SK-N-SH (cell line): Measurements from ENCODE around the gene IRGQ. TPM values are rescaled to one million over a fixed set of nuclear protein-coding genes. Genes with fewer than 3 reads are reported as not detected.

Experiments used
- CTCF ChIA-PET: fragments of 300-600, 350-600 bp; formaldehyde crosslinking; extraction: SDS; loops from one replicate; lab custom pipeline; 2021; lab: Yijun Ruan, JAX
- POLR2A ChIA-PET: fragments of 350-600 bp; sonication (Branson Sonifier 250); formaldehyde crosslinking; extraction: SDS; loops from one replicate; lab custom pipeline; 2020; ENCODE audit warnings: antibody characterized with exemption, inconsistent platforms; lab: Yijun Ruan, JAX
- DNase-seq: peaks from one replicate; pipeline ENCODE4 v3.0.0; 2012
- H2AFZ ChIP-seq: fragments of 200-600 bp; sonication (generic); 2 replicates; pipeline ENCODE4 v1.8.1; 2016; ENCODE audit warnings: antibody characterized with exemption, mild to moderate bottlenecking, low read depth
- H3F3A ChIP-seq: fragments of 200-600 bp; sonication (generic); replicated peaks from 2 replicates; pipeline ENCODE3; 2016; ENCODE audit warnings: antibody characterized with exemption, mild to moderate bottlenecking; ENCODE audit not compliant: insufficient read depth
- H3K27ac ChIP-seq, 2 experiments: fragments of 200-500 bp in 1 of 2; fragments of 200-600 bp in 1 of 2; sonication (Bioruptor generic) in 1 of 2; sonication (generic), shearing (Covaris generic) in 1 of 2; 2 replicates each; pipeline versions ENCODE4 v1.5.1 to v1.6.1; 2014 to 2016; ENCODE audit warnings: low read depth in 2 of 2, inconsistent platforms in 1 of 2, low read length in 1 of 2, mild to moderate bottlenecking in 1 of 2, mixed read lengths in 1 of 2
- H3K27me3 ChIP-seq: fragments of 200-600 bp; sonication (generic), shearing (Covaris generic); 2 replicates; pipeline ENCODE4 v1.6.1; 2016; ENCODE audit warnings: mixed run types; ENCODE audit not compliant: insufficient read depth
- H3K36me3 ChIP-seq, 2 experiments: fragments of 200-500 bp in 1 of 2; fragments of 200-600 bp in 1 of 2; sonication (Bioruptor generic) in 1 of 2; sonication (generic) in 1 of 2; replicated peaks in 1 of 2; 2 replicates each; pipeline versions ENCODE3 to v1.5.1; 2014 to 2016; ENCODE audit warnings: low read length in 1 of 2, mild to moderate bottlenecking in 1 of 2; ENCODE audit not compliant: insufficient read depth in 2 of 2, control insufficient read depth in 1 of 2
- H3K4me1 ChIP-seq, 2 experiments: fragments of 200-500 bp in 1 of 2; fragments of 200-600 bp in 1 of 2; sonication (Bioruptor generic) in 1 of 2; sonication (generic), shearing (Covaris generic) in 1 of 2; 2 replicates each; pipeline versions ENCODE4 v1.5.1 to v1.6.1; 2014 to 2016; ENCODE audit warnings: low read depth in 1 of 2, low read length in 1 of 2, mixed run types in 1 of 2; ENCODE audit not compliant: insufficient read depth in 2 of 2, control insufficient read depth in 1 of 2
- H3K4me2 ChIP-seq: fragments of 200-600 bp; sonication (generic), shearing (Covaris generic); 2 replicates; pipeline ENCODE4 v1.6.1; 2017; ENCODE audit warnings: mixed run types
- H3K4me3 ChIP-seq, 2 experiments: fragments of 200-500 bp in 1 of 2; fragments of 200-600 bp in 1 of 2; sonication (Bioruptor generic) in 1 of 2; sonication (generic), shearing (Covaris generic) in 1 of 2; 2 replicates each; pipeline versions ENCODE4 v1.5.1 to v1.8.1; 2014 to 2016; ENCODE audit warnings: low read depth in 2 of 2, inconsistent platforms in 1 of 2, low read length in 1 of 2, mild to moderate bottlenecking in 1 of 2, mixed read lengths in 1 of 2, moderate library complexity in 1 of 2
- H3K79me2 ChIP-seq: fragments of 200-600 bp; sonication (generic); 2 replicates; pipeline ENCODE4 v1.8.1; 2017; ENCODE audit warnings: mild to moderate bottlenecking; ENCODE audit not compliant: insufficient read depth
- H3K9ac ChIP-seq: fragments of 200-600 bp; sonication (generic); 2 replicates; pipeline ENCODE4 v1.6.1; 2017; ENCODE audit warnings: mixed run types
- H3K9me2 ChIP-seq: fragments of 200-600 bp; sonication (generic); 2 replicates; pipeline ENCODE4 v1.6.1; 2017; ENCODE audit warnings: mixed run types
- H3K9me3 ChIP-seq: fragments of 200-600 bp; sonication (generic); 2 replicates; pipeline ENCODE4 v1.6.1; 2017; ENCODE audit warnings: mixed run types, mild to moderate bottlenecking, moderate library complexity
- H4K20me1 ChIP-seq: fragments of 200-600 bp; sonication (generic); 2 replicates; pipeline ENCODE4 v1.6.1; 2017; ENCODE audit warnings: mild to moderate bottlenecking, mixed run types; ENCODE audit not compliant: insufficient read depth
- CHD2 ChIP-seq: fragments of 150-350 bp; IDR thresholded peaks from 2 replicates; pipeline ENCODE4 v1.6.1; 2018; ENCODE audit warnings: low read length; ENCODE audit not compliant: partially characterized antibody
- EP300 ChIP-seq, 2 experiments: IDR thresholded peaks; 2 replicates each; pipeline versions ENCODE4 v1.4.0 to v1.6.1; 2012; ENCODE audit warnings: borderline replicate concordance in 1 of 2, low read depth in 1 of 2, low read length in 1 of 2
- FOXJ3 ChIP-seq: sonication (generic); formaldehyde crosslinking; IDR thresholded peaks from 2 replicates; pipeline ENCODE4 v1.5.1; 2020; ENCODE audit warnings: mild to moderate bottlenecking, missing genetic modification reagents
- FOXM1 ChIP-seq: IDR thresholded peaks from 2 replicates; pipeline ENCODE4 v1.4.0; 2012; ENCODE audit warnings: low read depth, mild to moderate bottlenecking
- GABPA ChIP-seq: IDR thresholded peaks from 2 replicates; pipeline ENCODE4 v1.4.0; 2012; ENCODE audit warnings: low read depth, mild to moderate bottlenecking
- GATA2 ChIP-seq: sonication (generic); formaldehyde crosslinking; IDR thresholded peaks from 2 replicates; pipeline ENCODE4 v1.5.0; 2020; ENCODE audit warnings: mild to moderate bottlenecking, missing genetic modification reagents
- IRF3 ChIP-seq: fragments of 150-350 bp; IDR thresholded peaks from 2 replicates; pipeline ENCODE4 v1.6.1; 2016; ENCODE audit warnings: mild to moderate bottlenecking, low read depth, low read length
- JUND ChIP-seq: IDR thresholded peaks from 2 replicates; pipeline ENCODE4 v1.4.0; 2012
- MEF2A ChIP-seq: IDR thresholded peaks from 2 replicates; pipeline ENCODE4 v1.4.0; 2012; ENCODE audit warnings: low read depth, borderline replicate concordance
- NRF1 ChIP-seq: IDR thresholded peaks from 2 replicates; pipeline ENCODE4 v1.6.1; 2012; ENCODE audit warnings: low read depth, mild to moderate bottlenecking, low read length
- POLR2AphosphoS5 ChIP-seq: IDR thresholded peaks from 2 replicates; pipeline ENCODE4 v1.6.1; 2012; ENCODE audit warnings: low read depth, low read length
- RAD21 ChIP-seq: IDR thresholded peaks from 2 replicates; pipeline ENCODE4 v1.6.1; 2012; ENCODE audit warnings: mild to moderate bottlenecking, low read length
- RCOR1 ChIP-seq: fragments of 150-350 bp; IDR thresholded peaks from 2 replicates; pipeline ENCODE4 v1.6.1; 2017; ENCODE audit warnings: antibody characterized with exemption, low read length
- SIN3A ChIP-seq: IDR thresholded peaks from 2 replicates; pipeline ENCODE4 v1.6.1; 2012; ENCODE audit warnings: low read depth, mild to moderate bottlenecking, low read length, moderate library complexity, borderline replicate concordance
- SMC3 ChIP-seq: IDR thresholded peaks from 2 replicates; pipeline ENCODE4 v1.6.1; 2012; ENCODE audit warnings: low read depth, low read length, improper control_type of control experiment
- TEAD4 ChIP-seq: IDR thresholded peaks from 2 replicates; pipeline ENCODE4 v1.4.0; 2012; ENCODE audit warnings: mild to moderate bottlenecking, borderline replicate concordance; ENCODE audit not compliant: insufficient read depth
- USF1 ChIP-seq: IDR thresholded peaks from 2 replicates; pipeline ENCODE4 v1.4.0; 2012; ENCODE audit warnings: low read depth, borderline replicate concordance
- WGBS: methylation state at CpG from one replicate; pipeline ENCODE4 v1.1.6; 2017; ENCODE audit warnings: low lambda C conversion rate; 5-methylcytosine and 5-hydroxymethylcytosine counted together
- polyA plus RNA-seq, 3 experiments: library from polyadenylated mRNA; depleted of rRNA; stranded (reverse); fragments of >200 nt; gene quantifications; 2 replicates each; pipeline ENCODE4 v1.2.3, GENCODE V29; 2012
- TF ChIP-seq, protein P1 (sequence below): IDR thresholded peaks from 2 replicates; pipeline ENCODE4 v1.4.0; 2012; ENCODE audit warnings: low read depth, borderline replicate concordance
- TF ChIP-seq, protein P2 (sequence below): fragments of 200-600 bp; sonication (generic); IDR thresholded peaks from 2 replicates; pipeline ENCODE4 v1.6.1; 2017; ENCODE audit warnings: antibody characterized with exemption, mild to moderate bottlenecking, moderate library complexity

The IRGQ gene
- polyA plus RNA-seq, 1 of the 3 experiments (the other 2 are of a cell fraction): 8.4 TPM

- TF ChIP-seq IRF3 (no peak), EP300 (IDR thresholded peaks at IDR 0.05; ENCODE audit: borderline replicate concordance in 1 of 2, low read depth in 1 of 2, low read length in 1 of 2) (no peak), TEAD4 (no peak), CHD2 (no peak), POLR2AphosphoS5 (no peak), GATA2 (CRISPR knock-in tag) (no peak), SMC3 (no peak), RCOR1 (no peak), NRF1 (no peak), JUND (no peak), GABPA (no peak), FOXJ3 (CRISPR knock-in tag) (no peak)
- TF ChIP-seq, protein P1, sequence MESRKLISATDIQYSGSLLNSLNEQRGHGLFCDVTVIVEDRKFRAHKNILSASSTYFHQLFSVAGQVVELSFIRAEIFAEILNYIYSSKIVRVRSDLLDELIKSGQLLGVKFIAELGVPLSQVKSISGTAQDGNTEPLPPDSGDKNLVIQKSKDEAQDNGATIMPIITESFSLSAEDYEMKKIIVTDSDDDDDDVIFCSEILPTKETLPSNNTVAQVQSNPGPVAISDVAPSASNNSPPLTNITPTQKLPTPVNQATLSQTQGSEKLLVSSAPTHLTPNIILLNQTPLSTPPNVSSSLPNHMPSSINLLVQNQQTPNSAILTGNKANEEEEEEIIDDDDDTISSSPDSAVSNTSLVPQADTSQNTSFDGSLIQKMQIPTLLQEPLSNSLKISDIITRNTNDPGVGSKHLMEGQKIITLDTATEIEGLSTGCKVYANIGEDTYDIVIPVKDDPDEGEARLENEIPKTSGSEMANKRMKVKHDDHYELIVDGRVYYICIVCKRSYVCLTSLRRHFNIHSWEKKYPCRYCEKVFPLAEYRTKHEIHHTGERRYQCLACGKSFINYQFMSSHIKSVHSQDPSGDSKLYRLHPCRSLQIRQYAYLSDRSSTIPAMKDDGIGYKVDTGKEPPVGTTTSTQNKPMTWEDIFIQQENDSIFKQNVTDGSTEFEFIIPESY: no peak
- CTCF ChIA-PET: interaction anchor here (0.7 to 1.2 kb wide), 3 partner anchors 11 to 48 kb away, joined by 3 to 4 read pairs (median 3); no protein-coding TSS in a partner anchor
- Histone ChIP-seq H2AFZ (no peak overlapping the region), H3K9me3 (no peaks in the 10 kb centered on the region), H3K9me2 (no peaks in the 10 kb centered on the region), H3K9ac (no peak overlapping the region), H3K4me2 (no peak overlapping the region), H3K4me3 (no peak overlapping the region), H4K20me1 (no peaks in the 10 kb centered on the region), H3F3A (peaks cover 12% of the 10 kb centered on the region), H3K27me3 (no peaks in the 10 kb centered on the region), H3K27ac (no peak overlapping the region), H3K36me3 (peaks cover 27 to 28% of the 10 kb centered on the region in 2 experiments), H3K79me2 (no peaks in the 10 kb centered on the region), H3K4me1 (peaks cover 0 to 5% of the 10 kb centered on the region in 2 experiments; a peak in 1 of 4 replicates)
- DNase-seq: no peak
- POLR2A ChIA-PET: no interaction called here
These were observed 57.0 kb downstream of the IRGQ start for GRCh38 chr19:43538922-43539321.

- peak; percentile 60 for DNase-seq
- Histone ChIP-seq H3K27ac (peak overlapping the region in 1 of 2 experiments; percentile 56; a peak in 1 of 4 replicates), H2AFZ (no peak overlapping the region), H3K9me2 (no peaks in the 10 kb centered on the region), H3K4me1 (peaks cover 0 to 10% of the 10 kb centered on the region in 2 experiments; a peak in 1 of 4 replicates), H3K9ac (no peak overlapping the region), H3K4me2 (no peak overlapping the region), H3K79me2 (no peaks in the 10 kb centered on the region), H3K27me3 (no peaks in the 10 kb centered on the region), H4K20me1 (no peaks in the 10 kb centered on the region), H3K4me3 (no peak overlapping the region), H3K36me3 (peaks cover 11 to 22% of the 10 kb centered on the region in 2 experiments), H3K9me3 (no peaks in the 10 kb centered on the region), H3F3A (peaks cover 23% of the 10 kb centered on the region)
- ChIA-PET CTCF (interaction anchor here (0.7 to 24.7 kb wide), 14 partner anchors 10 to 117 kb away, joined by 3 to 632 read pairs (median 4); partner anchors contain the start of genes IRGQ, XRCC1 and ZNF576), POLR2A (no interaction called here)
- WGBS: 95% methylated on average over 37 of the region's 62 CpGs
- TF ChIP-seq GABPA (no peak), MEF2A (no peak), USF1 (no peak), SIN3A (no peak), FOXM1 (no peak), CHD2 (no peak), SMC3 (peak; percentile 46; the same call in 1 of the 2 replicates), RAD21 (peak; percentile 43; the same call in 1 of the 2 replicates)
- TF ChIP-seq, protein P2, sequence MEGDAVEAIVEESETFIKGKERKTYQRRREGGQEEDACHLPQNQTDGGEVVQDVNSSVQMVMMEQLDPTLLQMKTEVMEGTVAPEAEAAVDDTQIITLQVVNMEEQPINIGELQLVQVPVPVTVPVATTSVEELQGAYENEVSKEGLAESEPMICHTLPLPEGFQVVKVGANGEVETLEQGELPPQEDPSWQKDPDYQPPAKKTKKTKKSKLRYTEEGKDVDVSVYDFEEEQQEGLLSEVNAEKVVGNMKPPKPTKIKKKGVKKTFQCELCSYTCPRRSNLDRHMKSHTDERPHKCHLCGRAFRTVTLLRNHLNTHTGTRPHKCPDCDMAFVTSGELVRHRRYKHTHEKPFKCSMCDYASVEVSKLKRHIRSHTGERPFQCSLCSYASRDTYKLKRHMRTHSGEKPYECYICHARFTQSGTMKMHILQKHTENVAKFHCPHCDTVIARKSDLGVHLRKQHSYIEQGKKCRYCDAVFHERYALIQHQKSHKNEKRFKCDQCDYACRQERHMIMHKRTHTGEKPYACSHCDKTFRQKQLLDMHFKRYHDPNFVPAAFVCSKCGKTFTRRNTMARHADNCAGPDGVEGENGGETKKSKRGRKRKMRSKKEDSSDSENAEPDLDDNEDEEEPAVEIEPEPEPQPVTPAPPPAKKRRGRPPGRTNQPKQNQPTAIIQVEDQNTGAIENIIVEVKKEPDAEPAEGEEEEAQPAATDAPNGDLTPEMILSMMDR: peak; percentile 45
These were observed 60.8 kb downstream of the IRGQ start for GRCh38 chr19:43534816-43535761.
